Panc1 (cell line): ENCODE measurements around the gene EIF4E3.

Source experiments
- CTCF ChIP-seq: fragments of 450-650 bp; IDR thresholded peaks from 2 replicates; pipeline ENCODE4 v1.5.1; 2017; ENCODE audit warnings: mild to moderate bottlenecking
- POLR2AphosphoS5 ChIP-seq: IDR thresholded peaks from 2 replicates; pipeline ENCODE4 v1.6.1; 2012; ENCODE audit warnings: mild to moderate bottlenecking, low read depth, low read length, moderate library complexity
- SIN3A ChIP-seq: IDR thresholded peaks from 2 replicates; pipeline ENCODE4 v1.6.1; 2012; ENCODE audit warnings: low read depth, mild to moderate bottlenecking, low read length, moderate library complexity, borderline replicate concordance; ENCODE audit not compliant: insufficient read depth
- TCF7L2 ChIP-seq: IDR thresholded peaks from 2 replicates; pipeline ENCODE4 v1.6.1; 2011; ENCODE audit warnings: mild to moderate bottlenecking, low read depth, low read length, inconsistent platforms

- TF ChIP-seq CTCF, result no peak
- no peak for TF ChIP-seq SIN3A
- no peak for TF ChIP-seq TCF7L2
- no peak for TF ChIP-seq POLR2AphosphoS5
Measured at GRCh38 chr3:71657831-71658530, 67.2 kb downstream of the EIF4E3 start.
